ENCODE measurements around the gene PCSK9.

DNA sequence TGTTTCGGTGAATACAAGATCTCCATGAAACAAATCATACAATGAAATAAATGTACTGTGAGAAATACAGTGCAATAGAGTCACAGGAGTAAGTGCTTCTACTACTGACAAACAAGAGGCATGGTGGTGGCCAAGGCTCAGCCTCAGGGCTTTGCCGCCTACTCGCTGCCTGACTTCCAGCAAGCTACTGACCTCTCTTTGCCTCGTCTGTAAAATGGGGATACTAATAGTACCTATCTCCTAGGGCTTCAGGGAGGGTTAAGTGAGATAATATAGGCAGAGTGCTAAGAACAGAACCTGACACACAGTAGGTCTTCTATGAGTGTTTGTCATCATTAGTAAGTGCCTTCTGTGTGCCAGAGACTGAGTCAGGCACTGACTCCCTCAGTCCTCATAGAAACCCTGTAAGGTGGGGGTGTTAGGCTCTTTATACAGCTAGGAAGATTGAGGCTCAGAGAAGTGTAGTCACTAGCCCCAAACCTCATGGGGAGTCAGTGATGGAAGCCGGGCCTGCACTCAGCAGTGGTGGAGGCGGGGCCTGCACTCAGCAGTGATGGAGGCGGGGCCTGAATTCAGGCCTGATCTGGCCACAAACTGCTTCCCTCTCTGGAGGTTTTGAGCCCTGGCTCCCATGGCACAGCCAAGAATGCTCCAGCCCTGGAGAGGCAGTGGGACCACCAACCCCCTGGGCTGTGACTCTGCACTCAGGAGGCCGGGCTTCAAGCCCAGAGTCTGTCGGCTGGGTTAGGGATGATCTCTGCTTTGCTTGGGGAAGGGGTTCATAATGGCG lies 33.8 kb upstream of the PCSK9 start:
- TF ChIP-seq EZH2 (IDR thresholded peaks at IDR 0.05; ENCODE audit: low read depth, unreplicated experiment) (no peak), POLR2AphosphoS5 (IDR thresholded peaks at IDR 0.05; ENCODE audit: low read depth) (no peak), NANOG (IDR thresholded peaks at IDR 0.05; ENCODE audit: borderline replicate concordance) (no peak), EZH2phosphoT487 (IDR thresholded peaks at IDR 0.05; ENCODE audit: unreplicated experiment) (no peak), ZNF114 (CRISPR knock-in tag; IDR thresholded peaks at IDR 0.05) (no peak), JUNB (IDR thresholded peaks at IDR 0.05; ENCODE audit: unreplicated experiment) (no peak), CREB1 (CRISPR knock-in tag; IDR thresholded peaks at IDR 0.05; ENCODE audit: low read depth) (no peak), STAT1 (IDR thresholded peaks at IDR 0.05; ENCODE audit: unreplicated experiment) (no peak)
- TF ChIP-seq, protein P1, sequence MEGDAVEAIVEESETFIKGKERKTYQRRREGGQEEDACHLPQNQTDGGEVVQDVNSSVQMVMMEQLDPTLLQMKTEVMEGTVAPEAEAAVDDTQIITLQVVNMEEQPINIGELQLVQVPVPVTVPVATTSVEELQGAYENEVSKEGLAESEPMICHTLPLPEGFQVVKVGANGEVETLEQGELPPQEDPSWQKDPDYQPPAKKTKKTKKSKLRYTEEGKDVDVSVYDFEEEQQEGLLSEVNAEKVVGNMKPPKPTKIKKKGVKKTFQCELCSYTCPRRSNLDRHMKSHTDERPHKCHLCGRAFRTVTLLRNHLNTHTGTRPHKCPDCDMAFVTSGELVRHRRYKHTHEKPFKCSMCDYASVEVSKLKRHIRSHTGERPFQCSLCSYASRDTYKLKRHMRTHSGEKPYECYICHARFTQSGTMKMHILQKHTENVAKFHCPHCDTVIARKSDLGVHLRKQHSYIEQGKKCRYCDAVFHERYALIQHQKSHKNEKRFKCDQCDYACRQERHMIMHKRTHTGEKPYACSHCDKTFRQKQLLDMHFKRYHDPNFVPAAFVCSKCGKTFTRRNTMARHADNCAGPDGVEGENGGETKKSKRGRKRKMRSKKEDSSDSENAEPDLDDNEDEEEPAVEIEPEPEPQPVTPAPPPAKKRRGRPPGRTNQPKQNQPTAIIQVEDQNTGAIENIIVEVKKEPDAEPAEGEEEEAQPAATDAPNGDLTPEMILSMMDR (conservative IDR thresholded peaks at IDR 0.05; ENCODE audit: low read depth in 2 of 2): no peak
- TF ChIP-seq, protein P2, sequence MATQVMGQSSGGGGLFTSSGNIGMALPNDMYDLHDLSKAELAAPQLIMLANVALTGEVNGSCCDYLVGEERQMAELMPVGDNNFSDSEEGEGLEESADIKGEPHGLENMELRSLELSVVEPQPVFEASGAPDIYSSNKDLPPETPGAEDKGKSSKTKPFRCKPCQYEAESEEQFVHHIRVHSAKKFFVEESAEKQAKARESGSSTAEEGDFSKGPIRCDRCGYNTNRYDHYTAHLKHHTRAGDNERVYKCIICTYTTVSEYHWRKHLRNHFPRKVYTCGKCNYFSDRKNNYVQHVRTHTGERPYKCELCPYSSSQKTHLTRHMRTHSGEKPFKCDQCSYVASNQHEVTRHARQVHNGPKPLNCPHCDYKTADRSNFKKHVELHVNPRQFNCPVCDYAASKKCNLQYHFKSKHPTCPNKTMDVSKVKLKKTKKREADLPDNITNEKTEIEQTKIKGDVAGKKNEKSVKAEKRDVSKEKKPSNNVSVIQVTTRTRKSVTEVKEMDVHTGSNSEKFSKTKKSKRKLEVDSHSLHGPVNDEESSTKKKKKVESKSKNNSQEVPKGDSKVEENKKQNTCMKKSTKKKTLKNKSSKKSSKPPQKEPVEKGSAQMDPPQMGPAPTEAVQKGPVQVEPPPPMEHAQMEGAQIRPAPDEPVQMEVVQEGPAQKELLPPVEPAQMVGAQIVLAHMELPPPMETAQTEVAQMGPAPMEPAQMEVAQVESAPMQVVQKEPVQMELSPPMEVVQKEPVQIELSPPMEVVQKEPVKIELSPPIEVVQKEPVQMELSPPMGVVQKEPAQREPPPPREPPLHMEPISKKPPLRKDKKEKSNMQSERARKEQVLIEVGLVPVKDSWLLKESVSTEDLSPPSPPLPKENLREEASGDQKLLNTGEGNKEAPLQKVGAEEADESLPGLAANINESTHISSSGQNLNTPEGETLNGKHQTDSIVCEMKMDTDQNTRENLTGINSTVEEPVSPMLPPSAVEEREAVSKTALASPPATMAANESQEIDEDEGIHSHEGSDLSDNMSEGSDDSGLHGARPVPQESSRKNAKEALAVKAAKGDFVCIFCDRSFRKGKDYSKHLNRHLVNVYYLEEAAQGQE (IDR thresholded peaks at IDR 0.05; ENCODE audit: unreplicated experiment): no peak
- TF ChIP-seq, protein P3, sequence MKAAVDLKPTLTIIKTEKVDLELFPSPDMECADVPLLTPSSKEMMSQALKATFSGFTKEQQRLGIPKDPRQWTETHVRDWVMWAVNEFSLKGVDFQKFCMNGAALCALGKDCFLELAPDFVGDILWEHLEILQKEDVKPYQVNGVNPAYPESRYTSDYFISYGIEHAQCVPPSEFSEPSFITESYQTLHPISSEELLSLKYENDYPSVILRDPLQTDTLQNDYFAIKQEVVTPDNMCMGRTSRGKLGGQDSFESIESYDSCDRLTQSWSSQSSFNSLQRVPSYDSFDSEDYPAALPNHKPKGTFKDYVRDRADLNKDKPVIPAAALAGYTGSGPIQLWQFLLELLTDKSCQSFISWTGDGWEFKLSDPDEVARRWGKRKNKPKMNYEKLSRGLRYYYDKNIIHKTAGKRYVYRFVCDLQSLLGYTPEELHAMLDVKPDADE (IDR thresholded peaks at IDR 0.05): no peak
